Activated CD4-positive, alpha-beta memory T cell treated with anti-CD3 and anti-CD28 coated beads for 36 hours (primary cell): Measurements from ENCODE around the gene TAC4. TPM values are rescaled to one million over a fixed set of nuclear protein-coding genes. Genes with fewer than 3 reads are reported as not detected.

ENCODE experiments used
- CTCF ChIA-PET: fragments of 350-600 bp; sonication (Branson Sonifier 250); formaldehyde crosslinking; loops from one replicate; lab custom pipeline; 2021; ENCODE audit warnings: antibody characterized with exemption, inconsistent platforms; lab: Charles Lee
- POLR2A ChIA-PET: fragments of 350-600 bp; sonication (Branson Sonifier 250); formaldehyde crosslinking; loops from one replicate; lab custom pipeline; 2021; ENCODE audit warnings: antibody characterized with exemption; lab: Charles Lee
- DNase-seq: peaks from one replicate; pipeline ENCODE4 v3.0.0-alpha.2; 2020
- H3K27ac Mint-ChIP-seq: one replicate; pipeline ENCODE4 v1.8.0; 2021; ENCODE audit warnings: mixed read lengths
- H3K27me3 Mint-ChIP-seq: one replicate; pipeline ENCODE4 v1.8.0; 2021; ENCODE audit warnings: mixed read lengths
- H3K36me3 Mint-ChIP-seq: one replicate; pipeline ENCODE4 v1.8.0; 2021; ENCODE audit warnings: mixed read lengths
- H3K4me1 Mint-ChIP-seq: one replicate; pipeline ENCODE4 v1.8.0; 2021; ENCODE audit warnings: low read depth, mixed read lengths
- H3K4me3 Mint-ChIP-seq: one replicate; pipeline ENCODE4 v1.8.0; 2021; ENCODE audit warnings: mild to moderate bottlenecking, mixed read lengths
- H3K9me3 Mint-ChIP-seq: one replicate; pipeline ENCODE4 v1.8.0; 2021; ENCODE audit warnings: mixed read lengths
- intact Hi-C: fragments of 100-400 bp; cut with micrococcal nuclease; formaldehyde crosslinking; loops from one replicate; pipeline ENCODE4 v1.15.1; 2023
- total RNA-seq, 2 experiments: library from RNA; stranded (reverse); gene quantifications; one replicate each; pipeline ENCODE4 v1.2.3, GENCODE V29; 2021

TAC4 gene
- total RNA-seq, 2 experiments from 2014 or later: not detected

DNA sequence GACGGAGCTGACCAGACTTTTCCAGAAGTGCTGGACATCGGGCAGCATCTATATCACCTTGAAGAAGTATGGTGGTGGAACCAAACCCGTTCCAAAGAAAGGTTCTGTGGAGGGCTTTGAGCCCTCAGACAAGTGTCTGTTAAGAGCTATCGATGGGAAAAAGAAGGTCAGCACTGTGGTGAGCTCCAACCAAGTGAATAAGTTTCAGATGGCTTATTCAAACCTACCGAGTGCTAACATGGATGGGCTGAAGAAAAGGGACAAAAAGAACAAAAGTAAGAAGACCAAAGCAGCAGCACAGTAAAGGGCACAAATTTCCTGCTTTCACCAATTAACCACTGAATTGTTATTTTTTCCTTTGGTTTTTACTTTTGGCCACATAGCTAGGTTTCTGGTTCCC, 52.5 kb downstream of the TAC4 start:
- peaks cover 64% of the 10 kb centered on the region for H3K4me1 Mint-ChIP-seq
- peak overlapping the region; percentile 59 for H3K27ac Mint-ChIP-seq
- POLR2A ChIA-PET: interaction anchor here (1.5 kb wide), 1 partner anchor 80 kb away, joined by 3 read pairs; no protein-coding TSS in a partner anchor

DNA sequence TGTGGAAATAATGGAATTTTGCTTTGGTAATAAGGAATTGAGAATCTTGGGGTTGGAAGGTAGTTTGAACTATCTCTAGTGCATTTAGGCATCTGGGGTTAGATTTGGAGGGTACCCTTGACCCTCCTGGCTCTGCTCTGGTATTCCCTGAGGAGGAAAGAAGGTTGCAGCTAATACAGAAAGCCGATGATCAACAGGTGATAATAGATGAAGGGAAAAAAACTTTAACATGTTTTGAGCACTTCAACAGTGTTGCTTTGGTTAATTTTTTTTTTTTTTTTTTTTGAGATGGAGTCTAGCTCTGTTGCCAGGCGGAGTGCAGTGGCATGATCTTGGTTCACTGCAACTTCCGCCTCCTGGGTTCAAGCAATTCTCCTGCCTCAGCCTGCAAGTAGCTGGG, 54.6 kb downstream of the TAC4 start:
- Mint-ChIP-seq H3K4me1 (peaks cover 69% of the 10 kb centered on the region), H3K36me3 (peaks cover 53% of the 10 kb centered on the region), H3K4me3 (no peak overlapping the region), H3K27me3 (no peaks in the 10 kb centered on the region), H3K27ac (no peak overlapping the region), H3K9me3 (no peaks in the 10 kb centered on the region)
- intact Hi-C loops: no loop called here
- ChIA-PET CTCF (interaction anchor here (1.7 kb wide), 1 partner anchor 85 kb away, joined by 4 read pairs; the partner anchor contains the start of gene SLC35B1), POLR2A (no interaction called here)
- DNase-seq: no peak

More for the DNA sequence above, 52.5 kb downstream of the TAC4 start:
- intact Hi-C loops: no loop called here
- no peak for DNase-seq
- CTCF ChIA-PET: interaction anchor here (0.6 to 1.5 kb wide), 2 partner anchors 41 to 292 kb away, joined by 3 read pairs; no protein-coding TSS in a partner anchor
- Mint-ChIP-seq H3K4me3 (no peak overlapping the region), H3K27me3 (no peaks in the 10 kb centered on the region), H3K36me3 (peaks cover 52% of the 10 kb centered on the region), H3K9me3 (no peaks in the 10 kb centered on the region)

DNA sequence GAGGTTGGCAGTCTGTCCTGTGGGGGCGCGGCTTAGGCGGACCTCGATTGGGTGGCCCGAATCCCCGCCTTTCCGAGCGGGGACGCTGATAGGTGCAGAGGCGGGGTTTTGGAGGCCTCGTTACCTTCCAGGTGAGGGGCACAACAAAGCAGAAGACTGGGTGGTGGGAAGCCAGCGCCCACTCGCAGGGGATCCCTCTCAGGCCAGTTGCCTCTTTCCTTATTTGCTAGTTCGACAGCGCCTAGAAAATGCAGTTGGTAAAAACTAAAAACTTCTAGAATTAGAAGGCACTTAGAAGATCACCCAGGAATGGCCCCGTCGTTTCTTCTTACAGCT, 58.7 kb downstream of the TAC4 start:
- intact Hi-C loops: loop anchor here (1.0 to 10.0 kb wide), 4 partner anchors 25 to 374 kb away; partner anchors contain the start of genes FAM117A, PHB1 and SPOP
- Mint-ChIP-seq H3K4me3 (peak overlapping the region; percentile 91), H3K4me1 (peaks cover 56% of the 10 kb centered on the region), H3K27me3 (no peaks in the 10 kb centered on the region), H3K27ac (peak overlapping the region; percentile 95), H3K36me3 (peaks cover 33% of the 10 kb centered on the region), H3K9me3 (no peaks in the 10 kb centered on the region)
- ChIA-PET POLR2A (interaction anchor here (0.7 to 2.7 kb wide), 6 partner anchors 25 to 93 kb away, joined by 3 to 17 read pairs (median 6); partner anchors contain the start of genes FAM117A and SLC35B1), CTCF (interaction anchor here (2.6 kb wide), 1 partner anchor 80 kb away, joined by 28 read pairs; the partner anchor contains the start of gene SLC35B1)
- no peak for DNase-seq

DNA sequence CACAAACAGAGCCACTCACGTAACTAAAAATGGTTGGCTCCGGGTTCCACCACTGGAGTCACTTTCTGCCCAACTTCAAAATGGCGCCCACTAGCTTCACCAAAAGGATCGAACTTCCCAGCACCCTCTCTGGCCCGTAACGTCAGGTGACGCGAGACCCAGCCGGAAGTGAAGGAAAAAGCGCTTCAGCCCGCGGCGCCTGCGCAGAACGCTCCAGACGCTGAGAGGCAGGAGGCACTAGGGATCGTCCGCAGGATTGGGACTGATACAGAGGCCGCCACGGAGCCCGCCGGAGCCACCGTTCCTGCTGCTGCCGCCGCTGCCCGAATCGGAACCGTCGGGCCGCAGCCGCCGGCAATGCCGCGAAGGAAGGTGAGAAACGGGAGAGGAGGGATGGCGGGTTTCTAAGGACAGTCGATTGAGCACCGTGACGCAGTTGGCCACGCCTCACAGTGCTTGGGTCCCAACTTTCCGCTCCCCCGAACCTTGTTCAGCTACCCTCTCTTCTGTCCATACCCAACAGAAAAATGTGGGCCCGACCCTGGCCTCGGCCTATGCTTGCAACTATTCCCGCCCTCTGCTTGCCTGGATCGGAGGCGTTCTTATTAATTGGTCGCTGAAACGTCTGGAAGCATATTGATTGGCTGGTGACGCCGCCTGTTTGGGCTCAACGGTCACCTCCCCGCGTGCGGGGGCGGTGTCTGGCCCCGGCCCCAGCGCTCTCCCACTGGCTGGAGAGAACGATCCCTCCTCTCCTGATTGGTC, 59.2 kb downstream of the TAC4 start, which contains the start of gene KAT7:
KAT7 (plus strand) TSS at position 204 of the 765 bp plus-strand sequence; CDS start at position 358, 154 bp downstream.
- H3K36me3 Mint-ChIP-seq: peaks cover 33% of the 10 kb centered on the region
- peaks cover 51% of the 10 kb centered on the region for H3K4me1 Mint-ChIP-seq
- H3K27me3 Mint-ChIP-seq: no peaks in the 10 kb centered on the region
- peak within 1 kb of the TSS; percentile 91 for H3K4me3 Mint-ChIP-seq
- intact Hi-C loops: loop anchor here (1.0 to 10.0 kb wide), 8 partner anchors 24 to 374 kb away; partner anchors contain the start of genes FAM117A, PHB1 and SPOP
- H3K9me3 Mint-ChIP-seq: no peaks in the 10 kb centered on the region
- CTCF ChIA-PET: interaction anchor here (1.1 to 2.6 kb wide), 5 partner anchors 45 to 208 kb away, joined by 3 to 28 read pairs (median 4); partner anchors contain the start of gene SLC35B1
- H3K27ac Mint-ChIP-seq: peak within 1 kb of the TSS; percentile 95
- POLR2A ChIA-PET: interaction anchor here (0.5 to 2.7 kb wide), 16 partner anchors 12 to 173 kb away, joined by 3 to 17 read pairs (median 4); partner anchors contain the start of genes FAM117A and SLC35B1
- DNase-seq: peak; percentile 99

Other genes with a start within 250 kb of the TAC4 start
- gene SPOP, start 170.0 kb downstream of the TAC4 start, total RNA-seq: 10 to 100 TPM; 53.4 to 60.0 TPM
- 10 to 100 TPM; 48.3 to 54.1 TPM for gene SLC35B1, start 140.1 kb downstream of the TAC4 start, total RNA-seq
- 10 to 100 TPM; 20.9 to 21.6 TPM for gene FAM117A, start 83.9 kb downstream of the TAC4 start, total RNA-seq
- gene KAT7, start 59.4 kb downstream of the TAC4 start, total RNA-seq: 10 to 100 TPM; 60.5 to 65.8 TPM
- under 1 TPM; 0.52 to 0.87 TPM for gene DLX4, start 121.1 kb upstream of the TAC4 start, total RNA-seq
- gene DLX3, start 147.2 kb upstream of the TAC4 start, total RNA-seq: not detected
- gene ITGA3, start 208.0 kb upstream of the TAC4 start, total RNA-seq: 10 to 100 TPM; 15.8 to 17.6 TPM
- gene PDK2, start 247.3 kb upstream of the TAC4 start, total RNA-seq: 10 to 100 TPM; 13.3 to 14.6 TPM